SK-N-DZ (cell line): ENCODE data around the gene MAST2.
"Not testable (repeated sequence)": the region's sequence is repeated elsewhere in the genome, so short reads cannot be mapped to it uniquely, and the experiment has no call there.

Experiments used
- DNase-seq: peaks from one replicate; pipeline ENCODE4 v3.0.0-alpha.2; 2015; ENCODE audit warnings: low spot score

MAST2 gene

DNA sequence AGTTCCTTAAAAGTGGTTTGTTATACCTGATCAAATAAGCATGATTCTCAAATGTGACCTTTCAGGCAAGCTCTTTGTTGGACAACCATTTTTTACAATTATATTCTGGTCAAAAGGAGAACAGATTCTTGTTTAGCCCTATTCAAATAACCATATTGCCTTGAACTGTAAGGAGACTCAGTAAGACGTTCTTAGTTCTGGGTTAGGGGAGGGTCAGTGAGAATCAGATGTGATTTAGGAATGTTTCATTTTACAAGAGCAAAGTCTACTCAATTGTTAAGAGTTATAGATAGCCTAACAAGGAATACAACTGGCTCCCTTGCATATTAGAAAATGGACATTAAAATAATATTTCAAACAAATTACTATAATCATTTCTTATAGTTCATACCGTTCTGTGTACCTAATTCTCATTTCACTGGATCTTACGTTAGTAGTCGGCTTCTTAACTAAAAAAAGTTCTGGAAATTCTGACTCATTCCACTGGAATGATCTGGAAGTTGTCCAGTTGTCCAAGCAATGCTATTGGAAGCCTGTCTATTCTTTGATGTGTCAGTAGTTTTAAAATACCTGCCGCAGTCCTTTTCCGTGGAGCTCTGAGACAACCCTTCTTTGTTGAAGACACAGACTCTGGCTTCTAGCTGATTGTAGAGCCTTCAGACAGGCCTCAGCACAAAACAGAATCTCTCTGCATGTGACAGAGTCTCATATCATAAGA lies 88.8 kb downstream of the MAST2 start:
- DNase-seq = no peak

DNA sequence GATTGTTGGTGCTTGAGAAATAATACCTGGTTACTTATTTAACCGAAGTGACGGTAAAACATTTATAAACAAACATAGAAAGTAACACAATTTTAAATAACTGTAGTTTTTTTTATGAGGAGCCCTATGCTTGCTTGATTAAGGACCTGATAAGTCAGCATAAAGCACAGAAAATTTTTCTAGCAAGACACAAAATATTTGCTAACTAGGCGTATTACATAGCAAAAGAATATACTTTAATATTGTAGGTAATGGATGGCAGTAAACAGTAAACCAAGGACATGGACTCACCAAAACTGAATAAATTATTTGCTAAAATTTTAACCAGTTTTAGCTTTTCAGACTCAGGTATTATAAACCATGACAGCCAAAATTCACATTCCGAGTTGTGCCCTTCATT lies 90.9 kb downstream of the MAST2 start:
- DNase-seq = no peak

DNA sequence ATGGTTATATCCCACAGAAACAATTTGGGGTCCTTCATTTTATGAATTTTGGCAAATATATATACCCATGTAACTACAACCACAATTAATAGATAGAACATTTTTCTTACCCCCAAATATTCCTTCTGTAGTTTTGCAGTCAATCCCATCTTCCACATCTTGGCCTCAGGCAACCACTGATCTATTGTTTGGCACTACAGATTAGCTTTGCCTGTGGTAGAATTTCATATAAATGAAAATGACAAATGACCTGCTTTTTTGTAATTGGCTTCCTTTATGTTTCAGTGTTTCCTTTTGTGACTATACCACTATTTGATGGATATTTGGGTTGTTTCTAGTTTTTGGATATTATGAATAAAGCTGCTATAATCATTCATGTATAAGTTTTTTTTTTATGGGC lies 91.5 kb downstream of the MAST2 start:
- DNase-seq = no peak

DNA sequence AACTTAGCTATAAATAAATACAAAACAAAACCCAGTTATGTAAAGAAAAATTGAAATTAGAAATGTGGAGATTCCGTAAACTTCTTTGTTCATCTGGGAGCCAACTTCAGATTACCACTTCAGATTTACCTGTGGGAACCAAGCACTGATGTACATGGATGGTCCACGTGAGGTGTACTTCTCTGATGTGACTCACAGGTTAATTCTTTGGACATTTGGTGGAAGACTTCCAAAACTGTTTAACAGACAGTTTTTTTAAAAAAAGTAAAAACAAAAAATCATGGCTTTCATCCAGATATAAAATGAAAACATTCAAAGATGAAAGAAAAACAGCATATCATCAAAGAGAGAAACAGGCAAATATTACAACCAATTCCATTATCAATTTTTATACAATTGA lies 92.0 kb downstream of the MAST2 start:
- no peak for DNase-seq

DNA sequence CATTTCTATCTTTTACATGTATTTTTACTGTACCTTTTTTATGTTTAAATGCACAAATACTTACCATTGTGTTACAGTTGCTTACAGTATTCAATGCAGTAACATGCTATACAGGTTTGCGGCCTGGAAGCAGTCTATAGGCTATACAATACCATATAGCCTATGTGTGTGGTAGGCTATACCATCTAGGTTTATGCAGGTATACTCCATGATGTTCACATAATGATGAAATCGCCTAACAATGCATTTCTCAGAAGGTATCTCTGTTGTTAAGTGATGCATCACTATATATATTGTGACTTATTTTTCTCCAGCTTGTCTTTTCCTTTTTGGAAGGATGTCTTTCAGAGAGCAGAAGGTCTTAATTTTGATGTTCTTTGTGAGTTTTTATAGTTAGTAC lies 103.5 kb downstream of the MAST2 start:
- no peak for DNase-seq

DNA sequence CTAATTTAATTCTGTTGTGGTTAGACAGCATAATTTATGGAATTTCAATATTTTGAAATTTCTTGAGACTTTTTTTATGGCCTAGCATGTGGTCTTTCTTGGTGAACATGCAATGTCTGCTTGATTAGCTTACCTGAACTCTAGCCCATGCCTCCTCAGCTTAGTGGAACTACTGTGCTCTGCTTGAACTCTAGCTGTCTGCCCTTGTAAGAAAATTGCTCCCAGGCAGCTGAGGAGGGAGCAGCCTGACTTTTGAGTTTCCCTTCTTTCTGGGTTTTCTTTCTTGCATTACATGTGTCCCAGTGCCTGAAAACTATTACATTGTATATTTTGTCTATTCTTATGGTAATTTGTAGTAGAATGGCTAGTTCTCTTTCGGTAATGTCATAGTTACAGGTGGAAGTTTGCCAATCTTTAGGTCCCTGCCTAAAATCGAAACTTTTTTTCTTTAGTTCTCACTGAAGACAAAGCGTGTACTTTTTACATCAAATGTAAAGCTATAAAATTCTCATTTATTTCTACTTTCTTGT lies 105.3 kb downstream of the MAST2 start:
- DNase-seq = no peak

DNA sequence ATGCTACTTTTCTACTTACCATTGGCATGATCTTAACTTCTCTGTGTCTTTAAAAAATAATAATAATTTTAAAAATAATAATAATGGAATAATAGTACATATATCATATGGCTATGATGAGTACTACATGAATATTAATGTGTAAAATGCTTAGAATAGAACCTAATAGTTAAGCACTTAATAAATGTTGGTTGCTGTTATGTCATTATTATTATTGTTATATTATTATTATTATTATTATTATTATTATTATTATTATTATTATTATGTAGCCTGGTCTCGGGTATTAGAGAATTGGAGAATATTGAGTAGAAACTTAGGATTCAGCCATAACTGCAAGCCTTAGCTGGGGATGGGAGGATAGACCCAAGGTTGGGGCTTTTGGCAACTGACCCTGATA lies 108.2 kb downstream of the MAST2 start:
- DNase-seq = no peak

DNA sequence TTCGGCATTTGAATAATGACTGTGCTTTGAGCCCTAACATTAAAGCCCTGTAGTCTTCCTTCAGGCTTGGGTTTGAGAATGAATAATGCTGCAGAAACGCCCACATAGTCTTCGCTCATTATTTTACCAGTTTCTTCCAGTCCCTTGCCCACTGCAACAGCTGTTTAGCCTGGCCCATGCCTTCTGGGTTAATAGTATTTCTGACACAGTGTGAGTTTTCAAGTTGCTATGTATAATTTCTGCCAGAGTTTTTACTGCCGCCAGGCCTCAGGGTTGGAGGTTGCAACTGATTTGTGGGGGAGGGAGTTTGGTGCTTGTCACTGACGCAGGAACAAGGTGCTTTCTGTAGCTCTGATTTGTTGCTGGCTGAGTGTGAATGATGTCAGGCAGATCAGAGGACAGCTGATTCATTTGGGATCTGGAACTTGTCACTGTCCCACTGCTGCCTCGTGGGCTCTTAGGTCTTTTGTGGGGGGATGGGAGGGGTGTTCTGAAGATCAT lies 109.8 kb downstream of the MAST2 start:
- peak; percentile 88 for DNase-seq

DNA sequence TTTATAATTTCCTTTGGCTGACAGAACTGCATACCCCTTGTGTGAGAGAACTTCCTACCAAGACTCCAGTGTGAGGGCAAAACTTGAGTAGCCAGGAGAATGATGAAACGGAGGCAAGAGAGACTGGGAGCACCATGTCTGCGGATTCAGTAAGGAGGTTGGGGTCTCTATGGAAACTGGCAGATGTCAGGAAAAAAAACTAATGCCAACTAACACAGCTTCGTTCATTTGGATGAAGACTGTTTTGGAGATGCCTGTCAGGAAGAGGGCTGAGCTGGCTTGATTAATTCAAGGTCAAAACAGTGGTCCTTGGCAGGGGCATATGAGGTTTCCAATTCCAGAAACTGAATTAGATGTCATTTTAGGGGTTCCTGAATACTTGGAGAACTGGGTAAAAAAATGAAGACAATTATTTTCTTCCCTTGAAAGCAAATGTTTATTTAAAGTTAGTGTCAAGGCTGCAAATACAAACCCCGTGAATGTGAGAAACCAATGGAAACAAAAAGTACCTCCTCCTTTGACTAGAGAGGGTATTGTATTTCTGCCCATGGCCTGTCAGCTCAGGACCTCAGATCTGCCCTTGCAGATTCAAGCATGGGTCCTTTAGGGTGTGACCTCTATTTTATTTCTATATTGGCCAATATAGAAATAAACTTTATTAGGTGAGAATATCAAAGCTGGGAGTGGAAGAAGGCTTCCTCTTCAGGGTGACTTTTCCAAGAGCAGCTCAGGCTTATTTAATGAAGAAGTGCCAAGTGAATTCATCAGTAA lies 110.5 kb downstream of the MAST2 start:
- no peak for DNase-seq

DNA sequence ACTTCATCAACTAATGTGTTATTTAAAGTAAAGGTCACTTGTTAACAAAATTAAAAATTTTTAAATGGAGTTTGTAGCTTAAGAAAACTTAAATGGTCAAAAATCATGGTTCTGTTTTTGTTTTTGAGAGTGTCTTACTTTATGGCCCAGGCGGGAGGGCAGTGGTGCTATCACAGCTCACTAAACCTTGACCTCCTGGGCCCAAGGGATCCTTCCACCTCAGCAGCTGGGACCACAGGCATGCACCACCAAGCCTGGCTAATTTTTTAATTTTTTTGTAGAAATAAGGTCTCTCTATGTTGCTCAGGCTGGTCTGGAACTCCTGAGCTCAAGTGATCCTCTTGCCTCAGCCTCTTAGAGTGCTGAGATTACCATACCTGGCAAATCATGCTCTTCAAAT lies 111.4 kb downstream of the MAST2 start:
- DNase-seq = no peak

DNA sequence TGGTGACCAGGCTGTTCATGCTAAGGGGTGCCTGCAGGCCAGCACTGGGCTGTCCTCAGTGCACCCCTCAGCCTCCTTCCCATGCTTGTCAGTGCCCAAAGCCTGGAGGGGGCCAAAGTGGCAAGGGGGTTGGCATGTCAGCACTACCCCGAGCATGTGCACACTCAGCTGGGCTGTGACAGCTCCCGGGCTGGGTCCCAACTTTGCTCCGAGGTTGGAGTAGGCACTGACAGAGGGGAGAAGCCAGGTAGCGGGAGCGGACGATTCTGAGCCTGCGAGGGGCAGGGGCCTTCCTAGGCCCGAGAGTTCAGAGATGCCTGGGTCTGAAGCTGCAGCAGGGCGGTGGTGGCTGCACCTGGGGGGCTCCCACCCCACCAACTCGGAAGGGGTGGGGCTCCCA lies 119.0 kb downstream of the MAST2 start:
- DNase-seq = no peak

DNA sequence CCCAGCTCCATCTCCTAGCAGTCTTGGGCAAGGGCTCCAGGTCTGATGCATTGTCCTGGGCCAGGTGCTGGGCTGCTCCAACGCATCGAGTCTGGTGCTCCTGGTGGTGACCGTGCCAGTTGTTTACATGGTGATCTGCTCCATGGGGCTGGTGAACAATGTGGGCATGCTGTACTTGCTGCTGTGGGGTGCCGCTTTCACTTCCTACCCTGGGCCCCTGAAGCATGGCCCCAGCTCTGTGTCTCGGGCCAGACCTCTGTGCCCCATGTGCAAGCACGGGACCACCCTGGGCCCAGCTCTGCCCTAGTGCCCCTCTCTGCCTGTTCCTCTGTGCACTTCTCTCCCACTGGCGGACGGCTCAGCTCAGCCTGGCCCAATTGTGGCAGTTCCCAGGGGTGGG lies 119.4 kb downstream of the MAST2 start:
- DNase-seq = no peak

DNA sequence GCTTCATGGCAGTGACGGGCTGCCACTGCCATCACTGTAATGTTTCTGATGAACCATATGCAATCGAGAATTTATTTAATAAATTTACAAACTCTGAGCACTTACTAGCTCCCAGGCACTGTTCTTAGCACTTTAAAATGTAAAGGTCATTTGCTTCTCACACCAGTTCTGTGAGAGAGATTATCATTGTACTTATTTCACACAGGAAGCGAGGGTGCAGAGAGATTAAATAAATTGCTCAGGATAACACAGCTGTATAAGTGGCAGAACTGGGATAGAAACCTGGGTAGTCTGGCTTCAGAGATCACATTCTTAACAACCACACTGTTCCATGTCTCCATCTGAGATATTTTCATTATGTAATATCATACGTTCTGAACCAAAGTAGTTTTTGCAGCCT lies 119.9 kb downstream of the MAST2 start:
- no peak for DNase-seq

DNA sequence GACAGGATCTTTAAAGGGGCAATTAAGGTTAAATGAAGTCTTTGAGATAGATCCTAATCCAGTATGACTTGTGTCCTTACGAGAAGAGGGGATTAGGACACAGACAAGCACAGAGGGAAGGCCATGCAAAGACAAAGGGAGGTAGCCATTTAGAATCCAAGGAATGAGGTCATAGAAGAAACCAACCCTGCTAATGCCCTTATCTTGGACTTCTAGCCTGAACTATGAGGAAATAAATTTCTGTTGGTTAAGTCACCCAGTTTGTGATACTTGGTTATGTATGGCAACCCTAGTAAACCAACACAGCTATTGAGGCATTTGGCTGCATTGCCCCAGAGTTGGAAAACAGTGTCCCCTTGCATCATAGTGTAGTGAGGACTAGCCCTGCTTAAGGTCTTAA lies 121.3 kb downstream of the MAST2 start:
- no peak for DNase-seq

DNA sequence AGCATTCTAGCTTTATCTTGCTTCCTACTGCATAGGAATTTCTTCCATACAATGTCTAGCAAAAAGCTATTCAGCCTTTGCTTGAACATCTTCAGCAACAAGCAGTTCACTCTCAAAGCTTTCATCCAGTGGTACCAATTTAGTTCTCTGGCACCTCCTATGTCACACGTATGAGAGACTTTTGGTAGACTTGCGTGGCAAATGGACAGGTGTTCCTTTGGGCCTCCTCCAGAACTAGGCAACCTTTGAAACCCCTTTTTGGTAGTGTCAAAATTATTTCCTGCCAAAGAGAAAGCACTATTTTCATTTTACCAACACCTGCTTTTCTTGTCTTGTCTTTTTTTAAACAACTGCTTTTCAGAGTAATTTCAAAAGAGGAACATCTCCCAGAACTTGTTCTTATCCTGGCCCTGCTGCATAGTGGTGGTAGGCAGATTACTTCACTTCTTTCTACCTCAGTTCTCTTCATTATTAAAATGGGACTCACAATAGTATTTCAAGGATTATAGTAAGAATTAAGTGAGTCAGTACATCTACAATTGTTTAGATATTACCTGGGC lies 122.4 kb downstream of the MAST2 start:
- no peak for DNase-seq

DNA sequence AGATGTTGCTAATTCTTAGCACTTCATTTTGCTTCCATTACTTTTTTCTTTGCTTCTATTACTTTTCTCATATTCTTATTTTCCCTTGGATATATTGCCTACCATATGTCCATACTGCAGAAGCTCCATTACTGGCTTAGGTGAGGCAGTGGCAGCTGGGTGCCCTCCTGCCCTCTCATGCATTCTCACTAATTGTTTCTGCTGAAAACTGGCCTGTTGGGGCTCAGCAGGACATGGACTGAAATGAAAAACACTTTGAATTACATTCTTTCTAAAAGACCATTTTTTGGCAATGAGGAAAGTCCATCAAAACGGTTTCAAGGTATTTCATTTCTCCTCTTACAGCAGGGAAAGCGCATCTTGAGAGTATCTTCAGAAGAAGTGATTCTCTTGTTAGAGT lies 122.9 kb downstream of the MAST2 start:
- DNase-seq = no peak

DNA sequence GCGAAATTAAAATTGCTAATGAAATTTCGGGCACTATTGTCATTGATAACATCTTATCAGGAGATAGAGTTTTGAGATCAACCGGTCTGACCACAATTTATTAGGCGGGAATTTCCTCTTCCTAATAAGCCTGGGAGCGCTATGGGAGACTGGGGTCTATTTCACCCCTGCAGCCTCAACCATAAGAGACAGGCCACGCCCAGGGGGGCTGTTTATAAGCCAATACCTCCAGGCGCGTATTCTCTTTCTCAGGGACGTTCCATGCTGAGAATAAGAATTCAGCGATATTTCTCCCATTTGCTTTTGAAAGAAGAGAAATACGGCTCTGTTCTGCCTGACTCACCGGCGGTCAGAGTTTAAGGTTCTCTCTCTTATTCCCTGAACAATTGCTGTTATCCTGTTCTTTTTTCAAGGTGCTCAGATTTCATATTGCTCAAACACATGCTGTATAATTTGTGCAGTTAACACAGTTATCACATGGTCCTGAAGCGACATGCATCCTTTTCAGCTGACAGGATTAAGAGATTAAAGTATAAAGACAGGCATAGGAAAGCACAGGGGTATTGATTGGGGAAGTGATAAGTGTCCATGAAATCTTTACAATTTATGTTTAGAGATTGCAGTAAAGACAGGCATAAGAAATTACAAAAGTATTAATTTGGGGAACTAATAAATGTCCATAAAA lies 124.0 kb downstream of the MAST2 start:
- DNase-seq = not testable (repeated sequence)

DNA sequence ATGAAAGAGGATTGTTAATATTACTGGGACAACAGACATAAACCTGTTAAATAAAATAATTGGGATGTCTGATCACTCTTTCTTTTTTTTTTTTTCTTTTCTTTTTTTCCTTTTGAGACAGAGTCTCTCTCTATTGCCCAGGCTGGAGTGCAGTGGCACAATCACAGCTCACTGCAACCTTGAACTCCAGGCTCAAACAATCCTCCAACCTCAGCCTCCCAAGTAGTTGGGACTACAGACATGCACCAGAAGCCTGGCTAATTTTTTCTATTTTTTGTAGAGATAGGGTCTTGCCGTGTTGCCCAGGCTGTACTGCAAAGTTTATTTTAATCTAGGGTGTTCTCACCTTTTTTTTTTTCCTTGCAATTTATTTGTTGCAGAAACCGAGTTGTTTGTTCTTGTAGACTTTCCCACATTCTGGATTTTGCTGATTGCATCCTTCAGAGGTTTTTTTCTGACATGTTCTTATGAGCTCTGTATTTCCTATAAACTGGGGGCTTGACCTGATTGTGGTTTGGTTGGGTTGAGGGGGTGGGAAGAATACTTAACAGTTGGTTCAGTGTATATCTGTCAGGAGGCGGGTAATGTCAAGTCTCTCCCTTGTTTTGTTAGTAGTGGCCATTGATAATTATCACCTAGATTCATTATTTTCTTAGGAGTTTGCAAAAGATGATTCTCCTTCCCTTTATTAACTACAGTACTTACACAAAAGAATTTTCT lies 125.2 kb downstream of the MAST2 start:
- DNase-seq = no peak

DNA sequence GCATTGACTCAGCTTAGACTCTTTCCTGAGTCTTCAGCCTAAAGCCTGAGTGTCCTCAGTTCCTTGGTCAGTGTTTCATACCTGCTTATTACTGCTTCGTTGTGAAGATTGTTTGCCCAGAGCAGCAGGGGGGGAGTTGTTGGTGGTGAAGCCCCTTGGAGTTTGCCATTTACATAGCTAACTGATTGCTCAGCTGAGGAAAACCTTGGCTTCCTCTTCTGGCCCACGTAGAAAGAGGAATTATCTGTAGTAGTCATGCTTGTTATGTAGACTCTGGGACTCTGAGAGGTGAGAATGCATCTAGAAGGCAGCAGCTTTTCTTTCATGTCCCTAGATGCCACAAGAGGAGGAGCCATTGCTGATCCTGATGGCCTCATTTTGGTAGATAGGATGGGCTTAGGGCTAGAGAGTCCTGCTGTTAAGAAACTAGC lies 125.9 kb downstream of the MAST2 start:
- no peak for DNase-seq

DNA sequence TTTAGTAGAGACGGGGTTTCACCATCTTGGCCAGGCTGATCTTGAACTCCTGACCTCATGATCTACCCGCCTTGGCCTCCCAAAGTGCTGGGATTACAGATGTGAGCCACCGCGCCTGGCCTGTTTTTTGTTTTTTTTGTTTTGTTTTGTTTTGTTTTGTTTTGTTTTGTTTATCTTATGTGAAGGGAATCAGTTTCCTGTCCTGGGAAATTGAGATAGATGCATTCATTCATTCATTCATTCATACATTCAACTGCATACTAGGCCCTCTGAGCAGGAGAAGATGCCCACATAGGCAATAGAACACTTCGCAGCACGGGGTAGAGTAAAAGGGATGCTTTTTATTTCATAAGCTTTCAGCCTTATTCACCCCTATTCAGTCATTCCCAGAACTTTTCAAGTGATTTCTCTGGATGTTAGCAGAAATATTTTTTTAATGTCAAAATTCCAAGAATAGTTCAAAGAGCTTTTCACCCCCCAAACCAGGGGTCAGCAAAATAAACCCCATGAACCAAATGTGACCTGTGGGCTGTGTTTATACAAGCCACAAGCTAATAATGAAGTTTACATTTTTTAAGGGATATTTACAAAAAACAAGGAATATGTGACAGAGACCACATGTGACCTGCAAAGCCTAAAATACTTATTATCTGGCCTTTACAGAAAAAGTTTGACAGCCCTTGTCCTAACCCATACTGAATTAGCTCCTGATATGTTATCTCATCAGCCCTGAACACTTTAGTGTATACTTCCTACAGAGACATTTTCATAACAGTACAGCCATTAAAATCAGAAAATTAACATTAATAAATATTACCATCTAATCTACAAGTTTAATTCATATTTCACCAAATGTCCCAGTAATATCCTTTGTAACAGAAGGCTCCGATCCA lies 127.1 kb downstream of the MAST2 start:
- DNase-seq = no peak
